Astrocyte (in vitro differentiated cells and primary cell): ENCODE results near the gene LSM2.

Experiments used
- CTCF ChIP-seq: IDR thresholded peaks from 2 replicates; pipeline ENCODE4 v1.5.1; 2011; ENCODE audit warnings: low read depth, mild to moderate bottlenecking, inconsistent platforms, low read length, moderate library complexity; ENCODE audit not compliant: insufficient read depth
- EZH2 ChIP-seq: IDR thresholded peaks from 2 replicates; pipeline ENCODE4 v1.6.1; 2012; ENCODE audit warnings: mild to moderate bottlenecking, low read length, inconsistent platforms; ENCODE audit not compliant: insufficient read depth

- TF ChIP-seq EZH2 (no peak), CTCF (no peak)
Observed at GRCh38 chr6:31825553-31825952, 18.8 kb upstream of the LSM2 start.
